Activated effector memory CD4-positive, alpha-beta T cell treated with Interleukin-2 at 50 U/mL for 16 hours (primary cell): Measurements from ENCODE around the gene BCL2A1.
"Not testable (repeated sequence)": the region's sequence is repeated elsewhere in the genome, so short reads cannot be mapped to it uniquely, and the experiment has no call there.

Experiments used
- DNase-seq: peaks from one replicate; pipeline ENCODE4 v3.0.0-alpha.2; 2020

The BCL2A1 gene

DNA sequence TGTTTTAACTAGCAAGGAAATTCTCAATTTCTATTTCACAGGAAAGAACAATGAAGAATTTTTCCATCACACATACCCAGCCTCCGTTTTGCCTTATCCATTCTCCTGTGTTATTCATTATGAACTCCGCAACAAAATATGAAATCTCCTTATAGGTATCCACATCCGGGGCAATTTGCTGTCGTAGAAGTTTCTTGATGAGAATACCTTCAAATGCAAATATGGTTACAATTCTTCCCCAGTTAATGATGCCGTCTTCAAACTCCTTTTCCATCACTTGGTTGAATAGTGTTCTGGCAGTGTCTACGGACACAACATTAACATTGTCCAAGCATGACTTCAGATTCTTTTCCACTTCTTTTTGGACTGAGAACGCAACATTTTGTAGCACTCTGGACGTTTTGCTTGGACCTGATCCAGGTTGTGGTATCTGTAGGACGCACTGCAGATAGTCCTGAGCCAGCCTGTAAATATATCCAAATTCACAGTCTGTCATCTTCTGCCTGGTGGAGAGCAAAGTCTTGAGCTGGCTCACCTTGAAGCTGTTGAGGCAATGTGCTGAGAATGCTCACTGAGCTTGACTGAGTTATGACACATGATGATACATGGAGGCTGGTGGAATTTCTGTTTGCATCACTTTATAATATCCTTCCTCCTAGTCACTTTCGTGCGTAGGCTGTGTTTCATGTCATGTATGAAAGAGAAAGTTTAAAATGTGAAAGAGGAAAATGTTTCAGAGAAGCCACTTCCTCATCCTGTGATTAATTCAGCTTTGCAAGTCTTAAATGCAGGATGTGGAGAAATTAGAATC is at the start of gene BCL2A1:
Gene BCL2A1 (minus strand): TSS at position 573 of the 811 bp plus-strand sequence. CDS start 77 bp downstream, at position 496.
- DNase-seq, result peak; percentile 20

DNA sequence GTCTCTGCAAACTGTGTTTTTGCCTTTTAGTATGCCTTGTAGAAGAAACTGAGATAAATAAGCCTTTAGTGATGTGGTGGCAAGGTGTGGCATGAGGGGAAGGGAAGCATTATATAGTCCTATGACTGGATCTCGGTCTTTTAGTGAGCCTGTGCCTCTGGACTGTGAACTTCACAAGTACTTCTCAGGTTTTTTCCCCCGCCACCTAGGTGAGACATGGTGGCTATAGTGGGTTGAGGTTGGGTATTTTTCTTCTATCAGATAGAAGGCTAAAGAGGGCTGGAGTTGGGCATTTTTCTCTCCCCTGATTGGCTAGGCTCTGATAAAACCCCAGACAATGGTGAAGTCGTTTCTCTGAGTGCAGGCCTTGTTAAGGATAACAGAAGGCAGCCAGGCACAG is 49.7 kb upstream of the BCL2A1 start:
- no peak for DNase-seq

DNA sequence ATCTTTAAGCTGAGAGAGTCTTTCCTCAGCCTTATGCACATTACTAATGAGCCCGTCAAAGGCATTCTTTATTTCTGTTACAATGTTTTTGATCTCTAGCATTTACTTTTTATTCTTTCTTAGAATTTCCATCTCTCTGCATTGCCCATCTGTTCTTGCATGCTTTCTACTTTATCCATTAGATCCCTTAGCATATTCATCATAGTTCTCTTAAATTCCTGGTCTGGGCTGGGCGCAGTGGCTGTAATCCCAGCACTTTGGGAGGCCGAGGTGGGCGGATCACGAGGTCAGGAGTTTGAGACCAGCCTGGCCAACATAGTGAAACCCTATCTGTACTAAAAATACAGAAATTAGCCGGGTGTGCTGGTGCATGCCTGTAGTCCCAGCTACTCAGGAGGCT is 49.2 kb upstream of the BCL2A1 start:
- not testable (repeated sequence) for DNase-seq

DNA sequence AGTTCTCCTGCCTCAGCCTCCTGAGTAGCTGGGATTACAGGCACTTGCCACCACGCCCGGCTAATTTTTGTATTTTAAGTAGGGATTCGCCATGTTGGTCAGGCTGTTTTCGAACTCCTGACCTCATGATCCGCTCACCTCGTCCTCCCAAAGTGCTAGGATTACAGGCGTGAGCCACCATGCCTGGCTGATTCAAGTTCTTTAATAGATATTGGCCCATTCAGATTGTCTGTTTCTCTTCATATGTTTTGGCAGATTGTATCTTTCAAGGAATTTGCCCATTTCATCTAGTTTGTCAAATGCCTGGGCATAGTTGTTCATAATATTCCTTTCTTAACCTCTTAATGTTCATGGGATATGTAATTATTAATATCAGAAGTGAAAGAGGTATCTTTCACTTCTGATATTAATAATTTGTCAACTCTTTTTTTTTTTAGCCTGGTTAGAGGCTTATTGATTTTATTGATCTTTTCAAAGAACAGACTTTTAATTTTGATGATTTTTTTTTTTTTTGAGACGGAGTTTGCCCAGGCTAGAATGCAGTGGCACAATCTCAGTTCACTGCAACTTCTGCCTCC is 48.3 kb upstream of the BCL2A1 start:
- DNase-seq, result no peak

DNA sequence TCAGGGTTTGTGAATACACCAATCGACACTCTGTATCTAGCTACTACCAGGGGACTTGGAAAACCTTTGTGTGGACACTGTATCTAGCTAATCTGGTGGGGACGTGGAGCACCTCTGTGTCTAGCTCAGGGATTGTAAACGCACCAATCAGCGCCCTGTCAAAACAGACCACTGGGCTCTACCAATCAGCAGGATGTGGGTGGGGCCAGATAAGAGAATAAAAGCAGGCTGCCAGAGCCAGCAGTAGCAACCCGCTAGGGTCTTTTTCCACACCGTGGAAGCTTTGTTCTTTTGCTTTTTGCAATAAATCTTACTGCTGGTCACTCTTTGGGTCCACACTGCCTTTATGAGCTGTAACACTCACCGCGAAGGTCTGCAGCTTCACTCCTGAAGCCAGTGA is 46.1 kb upstream of the BCL2A1 start:
- not testable (repeated sequence) for DNase-seq

DNA sequence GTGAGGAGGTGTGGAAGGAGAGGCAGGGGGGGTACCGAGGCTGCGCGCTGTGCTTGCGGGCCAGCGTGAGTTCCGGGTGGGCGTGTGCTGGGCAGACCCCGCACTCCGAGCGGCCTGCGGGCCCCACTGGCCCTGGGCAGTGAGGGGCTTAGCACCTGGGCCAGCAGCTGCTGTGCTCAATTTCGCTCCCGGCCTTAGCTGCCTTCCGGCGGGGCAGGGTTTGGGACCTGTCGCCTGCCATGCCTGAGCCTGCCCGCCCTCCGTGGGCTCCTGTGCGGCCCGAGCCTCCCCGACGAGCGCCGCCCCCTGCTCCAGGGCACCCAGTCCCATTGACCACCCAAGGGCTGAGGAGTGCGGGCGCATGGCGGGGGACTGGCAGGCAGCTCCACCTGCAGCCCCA is 45.5 kb upstream of the BCL2A1 start:
- DNase-seq, result not testable (repeated sequence)

DNA sequence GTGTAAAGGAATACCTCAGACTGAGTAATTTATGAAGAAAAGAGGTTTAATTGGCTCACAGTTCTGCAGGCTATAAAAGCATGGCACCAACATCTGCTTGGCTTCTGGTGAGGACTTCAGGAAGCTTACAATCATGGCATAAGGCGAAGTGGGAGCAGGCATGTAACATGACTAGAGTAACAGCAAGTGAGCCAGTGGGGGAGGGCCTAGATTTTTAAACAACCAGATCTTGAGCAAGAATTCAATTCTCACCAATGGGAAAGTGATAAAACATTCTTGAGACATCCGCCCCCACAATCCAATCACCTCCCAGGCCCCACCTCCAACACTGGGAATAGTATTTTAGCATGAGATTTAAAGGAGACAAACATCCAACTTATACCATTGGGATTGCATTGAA is 44.2 kb upstream of the BCL2A1 start:
- DNase-seq, result no peak

DNA sequence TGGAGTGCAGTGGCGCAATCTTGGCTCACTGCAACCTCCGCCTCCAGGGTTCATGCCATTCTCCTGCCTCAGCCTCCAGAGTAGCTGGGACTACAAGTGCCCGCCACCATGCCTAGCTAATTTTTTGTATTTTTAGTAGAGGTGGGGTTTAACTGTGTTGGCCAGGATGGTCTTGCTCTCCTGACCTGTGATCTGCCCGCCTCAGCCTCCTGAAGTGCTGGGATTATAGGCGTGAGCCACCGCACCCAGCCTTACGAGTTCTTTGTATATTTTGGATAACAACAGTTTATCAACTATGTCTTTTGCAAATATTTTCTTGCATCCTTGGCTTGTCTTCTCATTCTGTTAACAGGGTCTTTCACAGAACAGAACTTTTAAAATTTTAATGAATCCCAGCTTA is 43.2 kb upstream of the BCL2A1 start:
- DNase-seq, result not testable (repeated sequence)

DNA sequence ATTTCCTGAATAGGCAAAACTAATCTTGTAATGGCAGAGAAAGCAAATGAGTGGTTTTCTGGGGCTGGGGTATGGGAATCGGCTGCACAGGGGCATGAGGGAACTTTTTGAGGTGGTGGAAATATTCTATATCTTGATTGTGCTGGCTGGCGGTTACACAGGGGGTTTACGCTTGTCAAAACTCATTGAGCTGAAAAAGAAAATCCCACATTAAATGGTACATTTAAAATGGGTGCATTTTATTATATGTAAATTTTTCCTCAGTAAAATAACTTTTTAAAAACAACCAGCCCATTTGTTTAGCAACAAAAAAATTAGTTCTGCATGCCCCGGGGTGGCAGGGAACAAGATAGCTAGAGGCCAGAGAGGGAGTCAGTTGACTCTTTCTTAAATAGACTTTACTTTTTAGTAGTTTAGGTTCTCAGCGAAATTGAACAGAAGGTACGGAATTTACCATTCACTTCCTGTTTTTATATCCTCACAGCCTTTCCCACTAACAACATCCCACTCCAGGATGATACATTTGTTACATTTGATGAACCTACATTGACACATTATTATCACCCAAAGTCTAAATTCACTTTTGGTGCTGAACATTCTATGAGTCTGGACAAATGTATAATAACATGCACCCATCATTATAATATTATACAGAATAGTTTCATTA is 41.2 kb upstream of the BCL2A1 start:
- DNase-seq, result no peak

DNA sequence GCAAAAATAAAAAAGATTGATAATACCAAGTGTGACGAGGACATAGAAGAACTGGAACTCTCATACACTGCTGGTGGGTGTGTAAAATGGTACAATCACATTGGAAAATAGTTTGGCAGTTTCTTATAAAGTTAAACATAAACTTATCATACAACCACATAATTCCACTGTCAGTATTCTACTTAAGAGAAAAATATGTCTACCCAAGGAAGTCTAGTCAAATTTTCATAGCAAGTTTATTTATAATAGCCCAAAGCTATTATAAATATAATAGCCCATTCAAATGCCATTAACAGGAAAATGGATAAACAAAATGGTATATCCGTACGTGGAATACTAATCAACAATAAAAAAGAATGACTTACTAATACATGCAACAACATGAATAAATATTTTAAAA is 40.6 kb upstream of the BCL2A1 start:
- no peak for DNase-seq

DNA sequence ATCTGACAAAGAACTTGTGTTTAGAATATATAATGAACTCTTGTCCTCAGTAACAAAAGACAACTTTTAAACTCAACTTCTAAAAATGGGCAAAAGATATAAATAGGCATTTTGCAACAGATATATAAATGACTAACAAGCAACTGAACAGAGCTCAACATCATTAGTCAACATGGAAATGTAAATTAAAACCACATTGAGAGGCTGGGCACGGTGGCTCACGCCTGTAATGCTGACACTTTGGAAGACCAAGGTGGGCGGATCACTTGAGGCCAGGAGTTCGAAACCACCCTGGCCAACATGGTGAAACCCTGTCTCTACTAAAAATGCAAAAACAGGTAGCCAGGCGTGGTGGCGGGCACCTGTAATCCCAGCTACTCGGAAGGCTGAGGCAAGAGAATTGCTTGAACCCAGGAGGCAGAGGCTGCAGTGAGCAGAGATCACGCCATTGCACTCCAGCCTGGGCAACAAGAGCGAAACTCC is 40.1 kb upstream of the BCL2A1 start:
- DNase-seq, result not testable (repeated sequence)

DNA sequence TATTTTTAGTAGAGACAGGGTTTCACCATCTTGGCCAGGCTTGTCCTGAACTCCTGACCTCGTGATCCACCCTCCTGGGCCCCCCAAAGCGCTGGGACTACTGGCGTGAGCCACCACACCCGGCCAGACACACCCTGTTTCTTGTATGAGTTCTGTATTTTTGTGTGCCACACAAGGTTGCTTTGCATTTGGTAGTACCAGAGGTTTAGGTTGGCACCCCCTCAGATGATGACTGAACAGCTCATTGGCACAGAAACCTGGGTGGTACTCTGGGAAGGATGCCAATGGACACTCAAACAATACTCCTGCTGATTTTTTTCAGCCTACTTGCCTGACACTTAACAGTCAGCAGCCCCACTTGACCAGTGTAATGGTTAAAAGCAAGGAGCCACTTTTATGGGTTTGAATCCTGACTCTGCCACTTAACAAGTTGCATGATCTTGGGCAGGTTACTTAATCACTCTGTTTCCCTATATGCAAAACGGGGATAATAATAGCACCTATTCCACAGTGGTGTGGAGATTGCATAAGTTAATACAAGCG is 39.2 kb upstream of the BCL2A1 start:
- no peak for DNase-seq

DNA sequence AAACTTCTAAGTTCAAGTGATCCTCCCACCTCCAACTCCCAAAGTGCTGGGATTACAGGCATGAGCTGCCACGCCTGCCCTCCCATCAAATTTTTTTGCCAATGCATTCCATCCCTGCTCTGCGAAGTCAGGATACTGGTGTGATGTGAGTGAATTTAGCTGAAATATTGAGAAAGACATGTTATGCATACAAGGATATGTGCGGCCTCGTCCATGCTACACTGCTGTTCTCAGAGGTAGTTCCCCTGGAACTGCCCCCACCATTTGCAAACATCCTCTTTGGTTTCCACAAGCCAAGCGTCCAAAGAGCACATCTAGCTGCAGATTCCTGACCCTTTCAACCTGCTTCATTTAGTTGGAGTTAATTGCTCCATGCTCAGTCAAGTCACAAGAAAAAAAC is 36.5 kb upstream of the BCL2A1 start:
- no peak for DNase-seq

DNA sequence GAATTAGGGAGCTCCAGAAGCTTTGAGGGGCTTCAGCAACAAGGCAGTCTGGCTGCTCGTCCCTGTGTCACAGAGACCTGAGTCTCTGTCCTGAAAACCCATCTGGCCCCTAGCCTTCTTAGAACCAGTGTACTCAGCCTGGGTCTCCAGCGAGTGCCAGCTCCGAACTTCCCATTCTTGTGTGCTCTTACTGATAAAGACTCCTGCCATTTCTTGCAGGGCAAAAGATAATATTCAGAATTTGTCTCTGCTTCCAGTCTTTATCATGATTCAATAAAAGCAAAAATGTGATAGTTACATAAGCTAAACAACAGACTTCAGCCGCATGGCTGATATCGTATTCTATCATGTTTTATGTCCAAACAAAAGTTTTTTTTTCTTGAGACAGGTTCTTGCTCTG is 36.0 kb upstream of the BCL2A1 start:
- DNase-seq, result no peak

DNA sequence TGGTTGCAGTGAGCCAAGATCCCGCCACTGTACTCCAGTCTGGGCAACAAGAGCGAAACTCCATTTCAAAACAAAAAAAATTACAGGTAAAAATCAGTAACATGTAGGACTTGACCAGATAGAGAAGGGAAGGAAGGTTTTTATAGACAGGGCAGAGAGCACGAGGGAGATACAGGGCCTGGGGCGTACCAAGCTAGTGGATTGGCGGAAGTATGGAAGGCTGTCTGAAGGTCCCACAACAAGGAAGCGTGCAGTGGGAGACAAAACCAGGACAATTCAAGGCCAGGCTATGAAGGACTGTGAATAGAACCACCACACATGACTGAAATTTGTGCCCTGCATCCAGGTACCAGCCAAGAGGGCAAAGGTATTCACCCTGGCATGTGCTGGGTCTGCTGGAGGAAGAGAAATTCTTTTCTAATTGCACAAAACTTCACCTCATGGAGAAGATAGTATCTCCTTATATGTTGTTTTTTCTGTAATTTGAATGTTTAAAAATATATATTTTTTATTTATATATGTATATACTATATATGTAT is 33.0 kb upstream of the BCL2A1 start:
- DNase-seq, result no peak

DNA sequence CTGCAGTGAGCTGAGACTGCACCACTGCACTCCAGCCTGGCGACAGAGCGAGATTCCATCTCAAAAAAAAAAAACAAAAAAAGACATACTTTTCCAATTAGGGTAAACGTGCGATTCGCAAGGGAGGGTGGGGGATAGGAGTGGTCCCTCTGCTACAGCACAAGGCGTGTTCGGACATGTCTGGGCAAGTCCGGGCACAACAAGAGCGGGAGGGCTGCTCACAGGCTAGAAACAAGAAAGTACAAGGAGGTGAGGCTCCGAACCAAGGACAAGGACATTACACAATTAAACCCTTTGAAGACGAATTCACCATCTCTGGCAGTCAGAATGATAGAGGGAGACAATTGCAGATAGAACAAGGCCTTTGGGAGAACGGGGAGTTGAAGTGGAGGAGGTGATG is 32.2 kb upstream of the BCL2A1 start:
- DNase-seq, result no peak

DNA sequence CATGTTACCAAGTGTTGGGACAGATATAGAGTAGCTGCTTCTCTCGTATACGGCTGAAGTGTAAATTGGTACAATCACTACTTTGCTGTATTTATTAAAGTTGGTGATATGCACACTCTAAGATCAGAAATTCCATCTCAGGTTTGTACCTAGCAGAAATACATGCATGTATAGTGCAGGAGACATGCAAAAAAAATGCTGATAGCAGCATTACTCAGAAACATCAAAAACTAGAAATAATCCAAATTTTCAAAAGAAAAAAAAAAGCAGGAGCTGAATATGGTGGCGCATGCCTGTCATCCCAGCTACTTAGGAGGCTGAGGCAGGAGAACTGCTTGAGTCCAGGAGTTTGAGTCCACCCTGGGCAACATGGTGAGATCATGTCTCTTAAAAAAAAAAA is 31.3 kb upstream of the BCL2A1 start:
- no peak for DNase-seq

DNA sequence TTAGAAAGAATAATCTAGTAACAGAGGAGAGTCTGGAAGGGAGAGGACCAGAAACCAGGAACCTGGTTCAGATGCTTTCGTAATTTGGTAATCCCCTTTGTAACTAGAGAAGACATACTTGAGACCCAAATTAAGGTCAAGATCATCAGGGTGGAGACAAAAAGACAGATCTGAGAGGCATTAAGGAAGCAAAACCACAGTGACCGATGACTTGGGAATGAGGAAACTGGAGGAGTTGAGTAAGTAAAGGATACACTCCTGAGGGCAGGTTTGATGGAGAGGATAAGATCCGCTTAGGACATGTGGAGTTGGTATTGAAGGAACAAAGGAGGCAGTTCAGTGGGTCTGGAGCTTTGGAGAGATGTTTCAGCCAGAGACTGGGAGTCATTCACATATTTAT is 23.6 kb upstream of the BCL2A1 start:
- no peak for DNase-seq

DNA sequence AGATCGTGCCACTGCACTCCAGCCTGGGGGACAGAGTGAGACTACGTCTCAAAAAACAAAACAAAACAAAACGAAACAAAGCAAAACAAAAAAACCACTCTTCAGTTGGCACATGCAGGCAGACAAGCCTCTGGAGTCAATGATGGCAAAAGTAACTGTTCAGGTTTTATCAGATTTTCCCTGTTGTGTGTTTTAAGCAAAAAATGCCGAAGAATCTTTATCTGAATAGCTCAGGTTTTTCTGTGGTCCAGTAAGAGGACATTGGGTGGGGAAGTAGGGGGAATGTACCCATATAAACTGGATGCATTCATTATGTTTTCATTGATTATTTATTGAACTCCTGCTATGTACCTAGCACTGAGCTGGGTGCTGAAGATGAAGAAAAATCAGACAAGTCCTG is 20.8 kb upstream of the BCL2A1 start:
- no peak for DNase-seq

DNA sequence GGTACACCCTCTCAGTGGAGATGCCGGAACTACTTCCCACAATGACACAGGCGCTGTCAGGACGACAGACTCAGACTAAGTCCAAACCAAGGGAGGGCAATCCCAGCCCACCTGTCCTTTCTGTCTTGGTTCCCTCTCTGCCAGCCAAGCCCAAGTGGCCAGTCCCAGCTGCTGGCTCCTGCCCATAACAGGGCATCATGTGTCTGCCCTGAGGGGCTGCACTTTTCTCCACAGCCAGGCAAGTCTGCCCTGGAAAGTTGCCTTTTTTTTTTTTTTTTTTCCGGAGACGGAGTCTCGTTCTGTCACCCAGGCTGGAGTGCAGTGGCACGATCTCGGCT is 20.0 kb upstream of the BCL2A1 start:
- DNase-seq, result no peak

DNA sequence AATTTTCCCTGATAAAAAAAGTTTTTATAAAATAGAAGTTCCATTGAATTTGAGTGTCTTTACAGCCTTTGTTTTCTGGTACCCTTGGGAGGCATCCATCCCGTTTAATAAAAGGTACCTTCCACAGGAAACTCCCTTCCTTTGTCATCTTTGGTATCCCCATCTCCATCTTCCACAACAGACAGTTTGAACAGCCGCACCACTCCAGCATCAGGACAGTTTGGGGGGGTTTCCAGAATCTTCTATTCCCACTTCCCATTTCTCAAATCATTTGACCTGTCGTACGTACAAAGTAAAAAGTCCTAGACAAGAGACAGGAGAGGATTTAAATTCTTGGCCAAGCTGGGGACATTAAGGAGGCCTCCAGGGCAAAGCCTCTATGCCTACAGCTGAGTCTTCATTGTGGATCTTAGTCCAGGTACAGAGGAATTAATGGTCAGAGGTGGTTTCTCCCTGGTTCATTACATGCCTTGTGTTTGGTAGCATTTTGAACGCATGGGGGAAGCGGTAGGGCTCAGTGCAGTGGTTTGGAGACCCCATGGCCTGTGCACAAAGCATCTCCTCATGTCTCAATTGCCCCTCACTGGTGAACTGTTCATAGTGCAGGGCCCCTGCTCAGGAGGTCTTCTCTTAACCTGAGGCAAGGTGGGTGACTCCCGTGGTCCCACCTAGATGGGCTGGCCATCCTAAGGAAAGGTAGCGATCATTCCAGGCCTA is 19.4 kb upstream of the BCL2A1 start:
- DNase-seq, result no peak

DNA sequence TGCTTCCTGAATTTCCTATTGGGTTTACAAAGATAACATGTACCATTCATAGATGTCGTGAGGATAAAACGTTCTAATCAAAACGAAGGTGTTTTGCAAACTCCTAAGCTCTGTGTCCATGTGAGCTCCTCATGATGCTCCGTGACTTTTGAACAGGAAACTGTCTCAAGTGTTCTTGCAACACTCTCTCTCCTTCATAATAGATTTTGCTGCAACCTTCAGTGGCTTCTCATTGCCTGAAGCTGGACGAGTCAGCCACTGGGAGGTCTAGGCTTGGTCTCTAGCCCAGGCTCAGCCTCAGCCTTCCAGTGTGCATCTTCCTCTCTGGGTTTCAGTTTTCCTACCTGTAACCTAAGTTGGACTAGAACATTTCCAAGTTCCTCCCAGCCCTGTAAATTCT is 18.7 kb upstream of the BCL2A1 start:
- DNase-seq, result no peak

DNA sequence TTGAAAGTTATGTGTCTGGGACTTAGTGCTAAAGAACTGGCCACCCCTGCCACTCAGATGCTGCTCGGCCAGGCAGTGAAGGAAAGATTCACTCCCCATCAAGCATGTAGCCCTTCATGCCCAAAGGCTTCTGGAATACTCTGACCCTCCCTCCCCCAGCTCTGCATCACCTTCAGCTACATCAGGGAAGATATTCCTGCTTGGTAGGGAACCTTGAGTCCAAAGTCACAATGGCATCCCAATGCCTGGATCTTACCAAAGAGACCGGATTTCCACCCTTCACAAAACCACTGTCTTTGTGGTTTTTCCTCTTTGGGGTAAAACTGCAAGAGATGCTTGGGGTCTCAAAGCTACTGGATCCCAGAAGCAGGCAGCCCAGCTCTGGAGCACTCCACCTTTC is 18.2 kb upstream of the BCL2A1 start:
- DNase-seq, result no peak
